H4 (cell line): ENCODE measurements around the gene DOCK10. TPM values are rescaled to one million over a fixed set of nuclear protein-coding genes. Genes with fewer than 3 reads are reported as not detected.

Source experiments
- DNase-seq: peaks from one replicate; pipeline ENCODE4 v3.0.0-alpha.2; 2015; ENCODE audit warnings: low spot score
- total RNA-seq: library from RNA; depleted of rRNA; stranded (reverse); fragments of >200 nt; shearing (Covaris generic); gene quantifications from 2 replicates; pipeline ENCODE4 v1.2.3, GENCODE V29; 2014

Gene DOCK10
- total RNA-seq, 1 experiment from 2014 or later, result 10.8 TPM

DNA sequence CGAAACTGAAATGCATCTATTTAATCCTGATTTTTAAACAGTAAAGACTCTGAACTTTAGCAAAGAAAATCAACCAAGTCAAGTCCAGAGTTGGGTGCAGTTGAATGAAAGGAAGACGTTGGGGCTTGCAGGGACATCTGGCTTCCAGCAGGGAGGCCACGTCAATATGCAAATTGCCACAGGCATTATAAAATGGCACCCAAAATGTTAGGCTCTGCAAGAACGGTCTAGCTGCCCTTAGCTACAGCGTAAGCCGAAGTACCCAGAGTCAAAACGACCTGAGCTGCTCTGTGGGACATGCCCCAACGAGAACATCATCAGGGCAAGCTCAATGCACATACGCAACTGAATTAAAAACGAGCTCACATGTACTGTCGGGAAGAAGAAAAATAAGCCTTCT is 30.7 kb downstream of the DOCK10 start:
- DNase-seq, result no peak

DNA sequence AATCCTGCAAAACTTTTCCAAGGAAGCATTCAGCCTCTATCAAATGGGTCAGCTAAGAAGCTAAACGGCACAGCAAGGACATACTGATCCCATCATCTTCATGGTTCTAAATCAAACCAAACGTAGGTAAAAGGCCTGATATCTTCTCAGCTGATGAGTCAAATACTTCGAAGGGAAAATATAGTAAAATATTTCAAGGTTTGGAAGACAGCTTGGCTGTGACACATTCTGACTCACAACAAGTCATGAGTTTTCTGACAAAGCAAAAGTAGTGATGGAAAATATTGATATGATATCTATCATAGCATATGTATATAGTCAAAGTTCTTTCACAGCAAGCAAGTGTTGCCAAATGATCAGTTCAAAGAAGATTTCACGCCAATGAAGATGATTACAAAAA is 31.5 kb downstream of the DOCK10 start:
- no peak for DNase-seq

DNA sequence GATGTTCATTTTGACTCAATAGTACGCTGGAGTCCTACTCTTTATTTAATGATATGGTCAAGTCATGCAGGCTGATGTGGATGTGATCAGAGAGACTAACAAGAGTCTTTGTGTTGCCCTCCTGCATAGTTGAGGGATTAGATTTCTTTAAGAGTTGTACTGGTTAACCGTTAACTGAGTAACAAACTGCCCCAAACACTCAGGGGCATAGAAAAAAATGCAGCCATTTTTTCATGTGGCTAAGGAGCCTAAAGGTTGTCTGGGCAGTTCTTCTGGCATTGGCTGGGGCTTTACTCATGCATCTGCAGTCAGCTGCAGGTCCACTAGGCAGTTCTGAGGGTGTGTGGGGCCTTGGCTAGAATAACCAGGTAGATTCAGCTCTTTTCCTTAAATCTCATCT is 32.5 kb downstream of the DOCK10 start:
- no peak for DNase-seq

DNA sequence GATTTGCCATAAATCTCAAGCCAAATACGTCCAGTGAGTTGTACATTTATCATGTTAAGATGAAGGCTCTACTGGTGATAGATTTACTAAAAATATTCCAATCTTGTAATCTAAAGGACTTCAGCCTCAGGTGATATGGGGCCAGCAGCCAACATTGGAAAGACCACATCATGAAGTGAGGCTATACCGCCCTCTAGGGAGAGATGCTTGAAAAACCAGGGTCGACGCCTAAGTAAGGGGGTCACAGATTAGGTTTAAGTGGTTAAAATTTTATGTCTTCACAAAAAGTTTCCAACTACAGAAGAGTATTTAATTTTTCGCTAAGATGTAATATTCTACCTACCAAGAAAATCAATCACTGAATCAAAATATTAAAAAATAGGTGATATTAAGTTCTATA is 33.3 kb downstream of the DOCK10 start:
- DNase-seq, result no peak

DNA sequence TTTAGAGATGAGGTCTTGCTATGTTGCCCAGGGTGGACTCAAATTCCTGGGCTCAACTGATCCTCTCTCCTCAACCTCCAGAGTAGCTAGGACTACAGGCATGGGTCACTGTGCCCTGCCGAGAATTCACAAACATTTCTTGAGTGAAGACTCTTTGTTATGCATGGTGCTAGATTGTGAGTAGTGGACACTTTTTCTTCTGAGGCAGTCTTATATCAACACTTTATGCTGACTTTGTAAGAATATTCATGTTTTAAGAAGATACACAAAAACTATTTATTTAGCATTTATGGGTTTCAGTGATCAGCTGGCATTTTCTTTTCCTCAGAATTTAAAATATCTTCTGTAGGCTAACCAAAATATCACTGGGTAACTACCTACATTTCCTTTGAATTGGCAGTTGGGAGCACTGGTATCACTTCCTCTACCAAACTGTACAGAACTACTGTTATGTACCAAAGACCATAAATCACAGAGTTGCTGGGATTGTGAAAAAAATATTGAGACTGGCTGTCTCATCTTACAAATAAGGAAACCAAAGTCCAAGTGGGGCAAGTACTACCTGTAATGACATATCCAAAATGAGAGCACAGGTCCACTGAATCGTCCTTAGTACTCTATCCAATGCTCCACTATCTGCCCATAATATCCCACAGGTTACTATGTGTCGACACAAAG is 34.0 kb downstream of the DOCK10 start:
- no peak for DNase-seq

DNA sequence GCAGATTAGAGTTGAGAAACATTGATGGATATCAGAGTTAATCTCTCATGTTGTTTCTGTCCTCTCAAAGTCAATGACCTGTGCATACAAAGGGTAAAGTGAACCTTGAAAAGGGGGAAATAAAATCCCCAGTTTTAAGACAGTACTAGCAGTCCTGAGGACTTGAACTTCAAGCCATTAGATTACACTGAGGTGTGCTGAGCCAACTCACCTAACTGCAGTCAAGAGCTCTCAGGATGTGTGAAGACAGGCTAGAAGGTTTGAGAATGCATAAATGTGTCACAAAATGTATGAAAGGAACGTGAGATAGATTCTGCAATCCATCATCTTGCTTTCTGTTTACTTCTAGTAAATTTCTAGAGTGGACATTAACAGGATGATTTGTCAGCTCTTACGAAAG is 35.5 kb downstream of the DOCK10 start:
- no peak for DNase-seq

DNA sequence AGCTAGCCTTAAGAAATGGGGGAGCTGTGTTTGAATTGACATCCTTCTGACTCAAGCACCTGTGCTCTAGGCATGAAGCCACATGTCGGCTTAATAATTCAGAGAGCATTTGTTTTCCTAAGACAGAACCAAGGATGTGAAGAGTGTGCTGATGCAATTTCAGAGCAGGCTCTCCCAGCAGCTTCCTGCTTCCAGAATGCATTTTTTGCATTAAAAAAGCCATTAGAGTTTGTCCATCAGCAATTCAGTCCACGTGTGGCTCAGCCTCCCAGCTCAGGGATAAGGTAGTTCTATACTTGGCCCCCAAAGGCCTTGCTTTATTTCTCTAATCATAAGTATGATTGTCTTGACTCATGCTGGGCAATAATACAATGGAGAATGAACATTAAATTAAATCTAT is 37.7 kb downstream of the DOCK10 start:
- no peak for DNase-seq

DNA sequence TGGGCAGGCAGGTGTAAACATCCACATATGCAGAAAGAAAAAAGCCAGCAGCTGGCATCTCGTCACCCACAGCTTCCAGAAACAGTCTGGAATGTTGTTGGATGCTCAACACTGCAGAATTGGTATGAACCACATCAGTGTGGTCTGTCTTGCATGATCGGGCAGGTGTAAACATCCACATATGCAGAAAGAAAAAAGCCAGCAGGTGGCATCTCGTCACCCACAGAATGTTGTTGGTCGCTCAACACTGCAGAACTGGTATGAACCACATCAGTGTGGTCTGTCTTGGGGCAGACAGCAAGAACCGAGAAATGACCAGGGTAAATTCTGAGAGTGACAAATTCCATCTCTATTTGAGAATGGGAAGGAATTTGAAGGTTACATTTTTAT is 39.6 kb downstream of the DOCK10 start:
- peak; percentile 49 for DNase-seq

DNA sequence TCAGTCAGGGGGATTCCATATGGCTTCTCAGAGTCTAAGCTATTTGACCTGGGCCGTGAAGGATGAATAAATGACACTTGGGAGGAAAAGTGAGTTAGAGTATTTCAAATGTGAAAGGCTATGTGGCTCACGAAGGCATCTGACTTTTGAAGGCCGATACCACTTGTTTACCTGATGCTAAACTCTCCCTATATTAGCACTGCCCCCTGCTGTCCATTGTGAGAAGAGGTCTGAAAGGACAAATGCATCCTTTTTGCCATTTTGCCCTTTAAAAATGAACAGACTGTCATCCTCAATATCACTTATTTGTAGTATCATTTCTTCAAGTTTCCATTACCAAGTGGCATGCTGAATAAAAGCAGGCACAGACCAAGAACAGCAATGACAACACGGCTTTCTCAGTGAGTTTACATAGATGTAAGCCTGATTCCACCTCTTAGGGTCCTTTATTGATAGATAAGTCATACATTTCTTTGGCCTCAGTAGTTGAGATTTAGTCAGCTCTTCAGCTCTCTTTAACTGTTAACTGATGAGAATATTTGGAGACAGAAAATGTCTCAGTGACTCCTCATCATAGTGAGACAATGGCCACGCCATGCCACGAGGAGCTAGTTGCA is 40.1 kb downstream of the DOCK10 start:
- DNase-seq, result peak; percentile 65

DNA sequence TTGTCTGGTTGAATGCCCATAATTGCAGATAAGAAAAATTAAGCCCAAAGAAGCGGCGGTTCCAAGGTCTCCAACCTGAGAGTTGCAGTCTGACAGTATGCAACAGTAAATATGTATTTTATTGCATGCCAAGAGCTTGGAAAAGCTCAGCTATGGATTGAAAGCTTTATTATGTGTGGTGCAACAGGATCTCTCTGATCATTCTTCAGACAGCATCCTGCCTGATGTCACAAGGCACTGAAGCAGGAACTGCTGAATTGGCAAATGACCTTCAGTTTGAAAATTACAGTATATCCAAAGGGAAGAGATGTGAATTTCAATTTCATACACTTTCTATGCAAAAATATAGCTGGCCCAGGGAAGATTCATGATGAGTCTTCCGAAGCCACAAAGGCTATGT is 42.5 kb downstream of the DOCK10 start:
- no peak for DNase-seq

DNA sequence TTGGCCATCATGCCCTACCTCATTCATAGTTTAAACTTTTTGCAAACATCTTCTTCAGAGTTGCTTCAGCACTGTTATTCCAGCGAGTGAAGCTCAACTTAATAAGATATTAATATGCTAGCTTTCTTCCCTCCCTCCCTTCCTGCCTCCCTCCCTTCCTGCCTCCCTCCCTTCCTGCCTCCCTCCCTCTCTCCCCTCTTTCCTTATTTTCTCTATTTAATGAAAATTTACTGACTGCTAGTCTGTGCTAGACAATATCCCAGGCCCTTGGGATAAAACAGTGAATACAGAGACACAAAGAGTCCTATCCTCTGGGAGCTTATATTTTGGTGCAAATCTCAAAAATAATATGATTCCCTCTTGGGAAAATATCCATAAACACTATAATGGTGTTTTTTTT is 42.9 kb downstream of the DOCK10 start:
- no peak for DNase-seq

DNA sequence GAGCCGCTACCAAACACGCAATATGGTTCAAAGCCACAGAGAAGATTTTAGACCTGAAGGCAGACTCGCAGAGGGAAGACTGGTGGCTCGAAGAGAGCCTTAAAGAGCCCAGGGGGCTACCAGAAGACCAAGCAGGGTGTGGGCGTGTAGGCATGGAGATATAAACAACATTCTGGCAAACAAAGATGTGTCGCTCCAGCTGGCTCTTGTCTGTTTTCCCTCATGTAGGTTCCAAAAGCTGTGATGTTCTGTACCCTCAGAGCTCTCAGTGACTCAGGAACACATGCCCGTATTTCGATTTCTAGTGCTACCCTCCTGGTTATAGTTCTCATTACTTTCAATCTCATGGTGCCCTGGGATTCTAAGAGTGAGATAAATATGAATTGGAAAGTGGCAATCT is 44.5 kb downstream of the DOCK10 start:
- DNase-seq, result no peak

DNA sequence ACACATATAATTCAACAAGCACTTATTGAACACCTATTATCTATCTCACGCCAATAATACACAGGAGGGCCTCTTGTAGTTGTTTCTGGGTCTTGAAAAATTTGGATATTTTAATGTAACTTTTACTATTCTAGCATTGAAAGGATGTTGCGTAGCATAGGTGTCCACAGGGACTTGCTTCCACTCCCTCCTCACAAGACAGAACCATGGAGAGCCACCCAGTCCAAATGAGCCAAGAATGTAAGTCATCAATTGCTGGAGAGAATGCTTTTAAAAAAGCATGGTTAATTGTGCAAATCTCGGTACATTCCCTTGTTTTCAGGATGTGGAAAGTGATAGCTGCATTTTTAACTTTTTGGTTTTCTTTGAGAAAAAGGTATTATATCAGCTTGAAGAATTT is 46.8 kb downstream of the DOCK10 start:
- DNase-seq, result no peak

DNA sequence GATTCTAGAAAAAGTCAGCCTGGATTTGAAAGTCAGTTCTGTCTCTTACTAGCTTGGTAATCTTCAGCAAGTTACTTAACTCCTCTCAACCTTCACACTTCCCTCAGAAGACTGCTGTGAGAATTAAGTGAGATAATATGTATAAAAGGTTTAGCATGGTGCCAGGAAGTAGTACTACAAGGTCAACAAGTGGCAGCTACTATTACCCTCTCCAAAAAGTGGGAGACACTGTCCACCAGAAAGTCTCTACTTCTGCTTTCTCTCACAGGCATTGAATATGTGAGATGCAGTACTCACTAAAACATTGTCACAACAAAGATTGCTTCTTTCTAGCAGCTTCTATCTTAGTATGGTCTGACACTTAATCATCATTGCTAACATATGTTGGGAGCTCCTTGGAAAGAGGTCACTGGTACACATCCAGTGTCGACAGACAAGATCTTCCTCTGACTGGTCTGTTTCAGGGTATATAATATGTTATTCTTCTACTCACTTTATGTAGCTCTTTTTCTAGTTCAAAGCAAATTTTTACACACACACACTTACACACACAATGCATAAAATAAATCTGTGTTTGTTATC is 47.9 kb downstream of the DOCK10 start:
- DNase-seq, result no peak

DNA sequence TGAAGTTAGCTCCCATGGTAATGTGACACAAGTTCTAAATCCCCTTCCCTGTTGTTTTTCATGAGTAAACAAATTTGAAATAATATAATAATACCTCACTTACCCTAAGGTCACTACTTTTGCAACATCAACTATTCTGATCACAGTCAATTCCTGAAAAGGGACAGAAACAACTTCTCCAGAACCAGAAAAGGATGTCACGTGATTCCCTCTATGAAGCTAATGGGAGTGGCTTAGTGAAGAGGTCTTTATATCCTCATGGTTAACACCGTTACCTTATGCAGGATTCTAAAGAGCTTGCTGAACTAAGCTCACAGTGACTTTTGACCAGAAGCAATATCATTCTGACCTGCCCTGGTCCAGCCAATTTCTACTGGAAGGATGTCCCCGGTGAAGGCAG is 51.6 kb downstream of the DOCK10 start:
- DNase-seq, result no peak

DNA sequence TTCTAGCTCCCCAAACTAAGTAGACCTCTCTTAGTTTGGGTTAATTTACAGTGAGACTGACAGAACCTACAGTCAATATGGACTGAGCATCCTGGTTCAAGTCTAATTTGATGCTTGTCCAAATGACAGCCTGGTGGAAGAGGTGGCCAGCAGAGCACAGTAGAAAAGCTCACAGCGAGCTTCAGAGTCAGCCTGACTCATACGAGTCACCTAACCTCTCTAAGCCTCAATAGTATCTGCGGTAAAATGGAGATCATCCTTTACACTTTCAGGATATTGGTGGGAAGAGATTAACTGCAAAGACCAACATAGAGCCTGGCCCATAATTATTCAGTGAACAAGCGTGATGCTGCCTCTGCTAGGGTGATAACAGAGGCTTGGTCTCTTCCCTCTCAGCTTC is 54.5 kb downstream of the DOCK10 start:
- DNase-seq, result no peak

DNA sequence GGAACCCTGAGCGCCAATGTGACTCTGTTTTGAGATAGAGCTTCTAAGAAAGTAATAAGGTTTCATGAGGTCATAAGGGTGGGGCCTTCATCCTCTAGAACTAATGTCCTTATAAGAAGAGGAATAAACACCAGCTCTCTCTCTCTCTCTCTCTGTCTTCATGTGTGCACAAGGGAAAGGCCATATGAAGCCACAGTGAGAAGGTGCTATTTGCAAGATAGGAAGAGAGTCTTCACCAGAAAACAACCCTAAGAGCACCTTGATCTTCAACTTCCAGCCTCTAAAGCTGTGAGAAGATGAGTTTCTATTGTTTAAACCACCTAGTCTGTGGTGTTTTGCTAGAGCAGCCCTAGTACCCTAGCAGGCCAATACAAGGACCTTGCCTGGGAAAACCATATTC is 55.8 kb downstream of the DOCK10 start:
- no peak for DNase-seq

DNA sequence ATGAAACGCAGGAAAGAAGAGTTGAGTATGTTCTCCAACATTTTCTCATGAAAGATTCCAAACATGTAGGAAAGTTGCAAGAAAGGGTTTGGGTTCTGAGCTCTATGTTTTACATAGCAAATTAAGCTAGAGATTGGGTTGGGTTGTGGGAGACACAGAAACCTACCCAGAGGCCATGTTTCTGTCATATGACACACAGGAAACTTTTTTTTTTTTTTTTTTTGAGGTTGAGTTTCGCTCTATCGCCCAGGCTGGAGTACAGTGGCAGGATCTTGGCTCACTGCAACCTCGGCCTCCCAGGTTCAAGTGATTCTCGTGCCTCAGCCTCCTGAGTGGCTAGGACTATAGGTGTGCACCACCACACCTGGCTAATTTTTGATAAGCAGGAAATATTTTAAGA is 57.6 kb downstream of the DOCK10 start:
- DNase-seq, result no peak

DNA sequence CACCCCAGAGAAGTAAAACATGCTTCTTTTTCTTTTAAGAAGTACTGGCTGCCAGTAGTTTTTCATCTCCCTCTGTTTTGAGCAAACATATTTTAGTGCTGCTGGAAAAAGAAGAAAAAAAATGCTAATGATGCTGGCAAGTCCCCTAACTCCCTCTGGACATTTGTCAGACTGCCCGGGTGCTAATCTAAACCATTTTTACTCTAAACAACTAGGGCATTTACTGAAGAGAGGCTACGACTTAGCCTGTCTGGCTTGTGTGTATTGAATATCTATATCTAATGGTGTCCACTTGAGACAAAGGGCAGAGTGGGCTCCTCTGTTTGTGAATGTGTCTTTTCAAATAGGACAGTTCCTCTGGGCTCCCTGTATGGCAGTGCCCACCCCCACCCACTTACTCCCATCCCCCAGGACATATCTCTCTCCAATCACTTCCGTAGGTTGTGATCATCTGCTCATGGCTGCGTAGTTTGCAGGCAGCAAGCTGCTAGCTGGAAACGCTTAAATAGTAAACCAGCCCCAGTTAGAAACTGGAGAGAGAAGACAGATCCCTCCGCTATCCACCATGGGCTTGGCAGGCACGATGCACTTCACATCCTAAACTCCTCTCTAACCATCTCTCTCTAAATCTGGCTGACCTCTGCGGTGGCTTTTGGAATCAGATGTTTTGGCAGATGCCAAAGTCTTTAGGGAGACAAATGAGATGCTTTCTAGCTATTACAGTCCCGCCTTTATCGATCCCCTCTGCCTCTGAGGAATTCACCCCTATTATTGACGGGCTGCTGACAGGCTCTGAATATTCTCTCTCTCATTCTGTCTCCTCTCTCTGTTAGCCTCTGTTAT is 58.3 kb downstream of the DOCK10 start:
- DNase-seq, result no peak

DNA sequence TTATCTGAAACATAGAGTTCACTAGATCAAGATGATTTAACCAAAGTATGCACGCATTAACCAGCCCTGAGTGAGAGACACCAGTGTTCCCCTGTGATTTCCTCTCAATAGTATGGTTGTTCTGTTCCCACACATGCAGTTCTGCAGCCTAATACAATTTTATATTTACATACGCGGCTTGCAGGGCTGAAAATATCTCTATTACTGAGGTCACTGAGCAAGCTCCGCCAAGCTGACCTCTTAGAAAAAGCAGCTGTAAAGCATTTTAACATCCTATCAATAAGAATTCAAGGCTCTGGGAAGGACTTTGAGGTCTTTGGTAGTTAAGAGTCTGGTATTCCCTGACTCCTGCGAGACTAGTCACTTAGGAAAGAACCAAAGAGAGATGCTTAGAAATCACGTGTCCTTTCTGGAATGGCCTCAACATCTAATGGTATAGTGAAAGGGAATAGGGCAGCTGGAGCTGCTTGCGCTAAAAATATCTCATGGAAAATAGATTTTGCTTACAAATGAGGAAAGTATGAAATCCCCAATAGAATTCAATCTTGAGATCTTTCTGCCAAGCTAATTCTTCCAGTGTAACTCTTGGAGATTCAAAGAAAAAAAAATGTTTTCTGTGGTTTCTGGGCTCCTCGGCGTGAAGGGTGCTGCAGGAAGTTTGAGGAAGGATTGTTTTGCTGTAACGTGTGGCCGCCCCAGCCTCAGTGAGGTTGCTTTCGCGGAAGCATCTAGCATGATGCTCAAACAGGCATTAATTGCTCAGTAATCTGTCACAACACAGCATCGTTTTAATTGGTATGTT is 59.2 kb downstream of the DOCK10 start:
- peak; percentile 36 for DNase-seq

DNA sequence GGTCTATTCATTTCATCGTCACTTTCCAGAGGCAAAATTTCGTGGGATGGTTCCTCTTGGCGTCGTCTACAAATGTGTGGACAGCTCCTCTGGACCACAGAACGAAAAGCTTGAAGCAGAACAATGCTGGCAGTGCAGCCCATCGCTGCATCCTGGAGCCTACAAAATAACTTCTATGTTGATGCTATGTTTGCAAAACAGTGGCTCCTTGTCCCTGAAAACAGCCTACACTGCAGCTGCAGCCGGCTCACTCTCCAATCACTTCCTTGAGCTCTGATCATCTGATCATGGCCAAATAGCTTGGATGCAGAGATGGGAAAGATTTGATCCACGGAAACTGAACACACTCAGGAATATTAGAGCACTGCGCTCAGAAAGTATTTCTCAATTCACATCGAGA is 60.0 kb downstream of the DOCK10 start:
- DNase-seq, result no peak
